HepG2 (cell line): ENCODE measurements around the gene DOHH. TPM values are rescaled to one million over a fixed set of nuclear protein-coding genes. Genes with fewer than 3 reads are reported as not detected.

Source experiments
- ATAC-seq: fragments of 200-7000 bp; cut with Tn5 transposase; 3 replicates; pipeline ENCODE4 v1.9.1; 2020; ENCODE audit warnings: mild to moderate bottlenecking, moderate library complexity
- BruUV-seq: library from RNA; stranded (reverse); fragments of 400-500 nt; replicated peaks from 2 replicates; lab custom pipeline; 2021; lab: Mats Ljungman, UMichigan
- CTCF ChIA-PET: fragments of 300-600 bp; formaldehyde crosslinking; extraction: SDS; loops from one replicate; lab custom pipeline; 2021; ENCODE audit warnings: low total read pairs, inconsistent platforms, low intra/inter-chr PET ratio; lab: Yijun Ruan, JAX
- POLR2A ChIA-PET: fragments of 350-600 bp; sonication (Branson Sonifier 250); formaldehyde crosslinking; loops from one replicate; lab custom pipeline; 2020; ENCODE audit warnings: antibody characterized with exemption, inconsistent platforms; lab: Yijun Ruan, JAX
- DNase-seq: peaks from one replicate; pipeline ENCODE4 v3.0.0-alpha.2; 2015; ENCODE audit warnings: low spot score
- FAIRE-seq: peaks from 3 replicates; lab custom pipeline; 2011; peaks lifted over from hg19 to GRCh38; lab: Jason Lieb, UNC
- H2AFZ ChIP-seq: one replicate; pipeline ENCODE4 v1.6.1; 2011; ENCODE audit warnings: low read length, inconsistent platforms
- H3K27ac ChIP-seq: fragments of 300-600 bp; 3 replicates; pipeline ENCODE4 v1.8.0; 2011; ENCODE audit warnings: mixed run types, mild to moderate bottlenecking, mixed read lengths, low read length, inconsistent platforms; ENCODE audit not compliant: insufficient read depth; ENCODE audit errors: extremely low read length
- H3K27me3 ChIP-seq, 2 experiments: fragments of 200-600 bp in 1 of 2; 2 replicates in 1 of 2; 3 replicates in 1 of 2; pipeline versions ENCODE4 v1.6.0 to v1.8.0; 2011; ENCODE audit warnings: low read length in 2 of 2, mild to moderate bottlenecking in 2 of 2, moderate library complexity in 2 of 2, inconsistent platforms in 1 of 2; ENCODE audit not compliant: insufficient read depth in 2 of 2, control insufficient read depth in 1 of 2
- H3K36me3 ChIP-seq, 2 experiments: fragments of 200-600 bp in 1 of 2; replicated peaks in 1 of 2; 2 replicates in 1 of 2; 3 replicates in 1 of 2; pipeline versions ENCODE4 v1.5.1 to v1.8.0; 2011; ENCODE audit warnings: low read length in 2 of 2, inconsistent platforms in 1 of 2; ENCODE audit not compliant: insufficient read depth in 2 of 2, control insufficient read depth in 1 of 2
- H3K4me1 ChIP-seq: 2 replicates; pipeline ENCODE4 v1.5.1; 2012; ENCODE audit warnings: low read length, inconsistent platforms; ENCODE audit not compliant: insufficient read depth
- H3K4me2 ChIP-seq: 2 replicates; pipeline ENCODE4 v1.6.0; 2011; ENCODE audit warnings: low read depth, low read length, inconsistent platforms
- H3K4me3 ChIP-seq, 3 experiments: fragments of 200-600 bp in 1 of 3; sonication (generic), shearing (Covaris generic) in 1 of 3; replicated peaks in 1 of 3; 2 replicates each; pipeline ENCODE4 v1.5.1; 2011 to 2016; ENCODE audit warnings: low read length in 3 of 3, inconsistent platforms in 2 of 3, low read depth in 2 of 3, mild to moderate bottlenecking in 2 of 3, control low read depth in 1 of 3, mixed read lengths in 1 of 3; ENCODE audit not compliant: insufficient read depth in 1 of 3
- H3K79me2 ChIP-seq: one replicate; pipeline ENCODE4 v1.6.1; 2011; ENCODE audit warnings: low read length, inconsistent platforms; ENCODE audit not compliant: insufficient read depth
- H3K9ac ChIP-seq: 2 replicates; pipeline ENCODE4 v1.6.0; 2011; ENCODE audit warnings: mild to moderate bottlenecking, low read depth, low read length, inconsistent platforms; ENCODE audit not compliant: insufficient read depth
- H3K9me3 ChIP-seq: 2 replicates; pipeline ENCODE4 v1.5.1; 2012; ENCODE audit warnings: mild to moderate bottlenecking, low read length
- H4K20me1 ChIP-seq: 2 replicates; pipeline ENCODE4 v1.6.0; 2011; ENCODE audit warnings: inconsistent platforms, mild to moderate bottlenecking, low read length, moderate library complexity; ENCODE audit not compliant: insufficient read depth
- PAF1 ChIP-seq: IDR thresholded peaks from 2 replicates; pipeline ENCODE4 v1.6.1; 2016; ENCODE audit warnings: missing genetic modification reagents, missing compliant biosample characterization
- TARDBP ChIP-seq: sonication (generic); formaldehyde crosslinking; IDR thresholded peaks from 2 replicates; pipeline ENCODE4 v1.8.0; 2022; ENCODE audit warnings: mild to moderate bottlenecking, missing genetic modification reagents
- ZNF570 ChIP-seq: sonication (generic); formaldehyde crosslinking; IDR thresholded peaks from 2 replicates; pipeline ENCODE4 v1.4.0; 2020; ENCODE audit warnings: mild to moderate bottlenecking, missing genetic modification reagents, borderline replicate concordance
- ZNF639 ChIP-seq: conservative IDR thresholded peaks from 2 replicates; pipeline ENCODE4 v1.6.1; 2018; ENCODE audit warnings: missing genetic modification reagents
- ZNF660 ChIP-seq: sonication (generic); formaldehyde crosslinking; IDR thresholded peaks from 2 replicates; pipeline ENCODE4 v1.5.1; 2020; ENCODE audit warnings: mild to moderate bottlenecking, low read depth, missing genetic modification reagents, borderline replicate concordance
- WGBS: methylation state at CpG from one replicate; pipeline ENCODE4 v1.1.6; 2017; ENCODE audit warnings: low lambda C conversion rate; 5-methylcytosine and 5-hydroxymethylcytosine counted together
- in situ Hi-C: cut with HindIII; loops from 2 replicates; pipeline ENCODE4 v1.10.0; 2017; ENCODE audit warnings: low pct_unique_long_range_greater_than_20kb; ENCODE audit not compliant: extremely low pct_ligation_motif_present
- intact Hi-C: fragments of 100-400 bp; cut with micrococcal nuclease; formaldehyde crosslinking; loops from one replicate; pipeline ENCODE4 v1.10.0; 2022; ENCODE audit not compliant: unreplicated experiment
- polyA plus RNA-seq, 8 experiments: library from polyadenylated mRNA; depleted of rRNA in 3 of 8; stranded (reverse) in 7 of 8; unstranded in 1 of 8; fragments of >200 nt; fragmentation: Illumina TruSeq in 4 of 8; extraction: Trizol in 4 of 8; gene quantifications; 2 replicates each; pipeline versions ENCODE4 v1.2.1 to v1.2.3, GENCODE V29; 2011 to 2016; ENCODE audit warnings: low read depth in 4 of 8, missing spikeins in 1 of 8, mixed read lengths in 1 of 8; ENCODE audit not compliant: insufficient read depth in 1 of 8
- total RNA-seq, 5 experiments: library from RNA; depleted of rRNA; stranded (reverse); fragments of >200 nt; fragmentation: Illumina TruSeq; extraction: Trizol; gene quantifications; 2 replicates each; pipeline ENCODE4 v1.2.3, GENCODE V29; 2016; ENCODE audit warnings: low read depth in 1 of 5
- TF ChIP-seq, protein P1 (sequence below): sonication (generic); formaldehyde crosslinking; IDR thresholded peaks from 2 replicates; pipeline ENCODE4 v1.4.0; 2020; ENCODE audit warnings: missing genetic modification reagents, borderline replicate concordance
- TF ChIP-seq, protein P2 (sequence below): IDR thresholded peaks from 2 replicates; pipeline ENCODE4 v1.6.1; 2016

DOHH gene
- total and polyA plus RNA-seq, 2 of the 13 experiments (the other 11 are each of a cell fraction or from before 2014, with no cell fraction given), result 3.5 to 13.7 TPM

DNA sequence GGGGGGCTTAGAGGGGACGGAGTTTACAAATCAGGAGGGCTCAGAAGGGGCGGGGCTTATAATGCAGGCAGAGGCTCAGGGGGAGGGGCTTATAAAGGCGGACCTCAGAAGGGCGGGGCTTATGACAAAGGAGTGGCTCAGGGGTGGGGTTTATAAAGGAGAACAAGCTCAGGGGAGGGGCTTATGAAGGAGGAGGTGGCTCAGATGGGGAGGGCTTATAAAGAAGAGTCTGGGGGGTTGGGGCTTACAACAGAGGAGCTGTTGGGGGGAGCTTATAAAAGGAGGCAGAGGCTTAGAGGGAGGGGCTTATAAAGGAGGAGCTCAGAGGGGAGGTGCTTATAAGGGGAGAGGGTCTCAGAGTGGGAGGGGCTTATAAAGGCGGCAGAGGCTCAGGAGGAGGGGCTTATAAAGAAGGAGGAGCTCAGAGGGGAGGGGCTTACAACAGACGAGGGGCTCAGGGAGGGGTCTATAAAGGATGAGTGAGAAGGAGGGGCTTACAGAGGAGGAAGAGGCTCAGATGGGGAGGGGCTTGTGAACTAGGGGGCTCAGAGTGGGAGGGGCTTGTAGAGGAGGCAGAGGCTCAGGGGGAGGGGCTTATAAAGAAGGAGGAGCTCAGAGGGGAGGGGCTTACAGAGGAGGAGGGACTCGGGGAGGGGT is 21.2 kb downstream of the DOHH start (continued):
- TF ChIP-seq TARDBP (CRISPR knock-in tag) (no peak), ZNF639 (no peak)
- TF ChIP-seq, protein P1, sequence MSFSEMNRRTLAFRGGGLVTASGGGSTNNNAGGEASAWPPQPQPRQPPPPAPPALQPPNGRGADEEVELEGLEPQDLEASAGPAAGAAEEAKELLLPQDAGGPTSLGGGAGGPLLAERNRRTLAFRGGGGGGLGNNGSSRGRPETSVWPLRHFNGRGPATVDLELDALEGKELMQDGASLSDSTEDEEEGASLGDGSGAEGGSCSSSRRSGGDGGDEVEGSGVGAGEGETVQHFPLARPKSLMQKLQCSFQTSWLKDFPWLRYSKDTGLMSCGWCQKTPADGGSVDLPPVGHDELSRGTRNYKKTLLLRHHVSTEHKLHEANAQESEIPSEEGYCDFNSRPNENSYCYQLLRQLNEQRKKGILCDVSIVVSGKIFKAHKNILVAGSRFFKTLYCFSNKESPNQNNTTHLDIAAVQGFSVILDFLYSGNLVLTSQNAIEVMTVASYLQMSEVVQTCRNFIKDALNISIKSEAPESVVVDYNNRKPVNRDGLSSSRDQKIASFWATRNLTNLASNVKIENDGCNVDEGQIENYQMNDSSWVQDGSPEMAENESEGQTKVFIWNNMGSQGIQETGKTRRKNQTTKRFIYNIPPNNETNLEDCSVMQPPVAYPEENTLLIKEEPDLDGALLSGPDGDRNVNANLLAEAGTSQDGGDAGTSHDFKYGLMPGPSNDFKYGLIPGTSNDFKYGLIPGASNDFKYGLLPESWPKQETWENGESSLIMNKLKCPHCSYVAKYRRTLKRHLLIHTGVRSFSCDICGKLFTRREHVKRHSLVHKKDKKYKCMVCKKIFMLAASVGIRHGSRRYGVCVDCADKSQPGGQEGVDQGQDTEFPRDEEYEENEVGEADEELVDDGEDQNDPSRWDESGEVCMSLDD, result no peak

GRCh38 chr19:3478409-3479176 is 21.9 kb downstream of the DOHH start:
- 84% methylated on average over 27 of the region's 27 CpGs for WGBS
- H3K4me3 ChIP-seq, result no peak overlapping the region
- no TSS peak for BruUV-seq
- no peak overlapping the region for H3K4me2 ChIP-seq
- H2AFZ ChIP-seq, result no peak overlapping the region
- no peak overlapping the region for H3K27ac ChIP-seq
- DNase-seq, result no peak
- H3K36me3 ChIP-seq, result no peaks in the 10 kb centered on the region
- H3K4me1 ChIP-seq, result peaks cover 29% of the 10 kb centered on the region
- no peak for ATAC-seq
- no peaks in the 10 kb centered on the region for H3K27me3 ChIP-seq
- in situ Hi-C loops (no loop called here), intact Hi-C loops (no loop called here)
- no peaks in the 10 kb centered on the region for H3K9me3 ChIP-seq
- POLR2A ChIA-PET, result interaction anchor here (1.8 to 3.0 kb wide), 3 partner anchors 22 to 194 kb away, joined by 6 to 24 read pairs (median 8); partner anchors contain the start of gene DOHH
- H3K79me2 ChIP-seq, result no peaks in the 10 kb centered on the region
- CTCF ChIA-PET, result no interaction called here
- H3K9ac ChIP-seq, result no peak overlapping the region
- FAIRE-seq, result no peak
- no peaks in the 10 kb centered on the region for H4K20me1 ChIP-seq
- TF ChIP-seq ZNF570 (CRISPR knock-in tag) (no peak), PAF1 (CRISPR knock-in tag) (no peak), ZNF660 (CRISPR knock-in tag) (no peak)
- TF ChIP-seq, protein P2, sequence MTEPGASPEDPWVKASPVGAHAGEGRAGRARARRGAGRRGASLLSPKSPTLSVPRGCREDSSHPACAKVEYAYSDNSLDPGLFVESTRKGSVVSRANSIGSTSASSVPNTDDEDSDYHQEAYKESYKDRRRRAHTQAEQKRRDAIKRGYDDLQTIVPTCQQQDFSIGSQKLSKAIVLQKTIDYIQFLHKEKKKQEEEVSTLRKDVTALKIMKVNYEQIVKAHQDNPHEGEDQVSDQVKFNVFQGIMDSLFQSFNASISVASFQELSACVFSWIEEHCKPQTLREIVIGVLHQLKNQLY, result no peak
